ENCODE measurements around the gene ANK2.
"Not testable (repeated sequence)": the region's sequence is repeated elsewhere in the genome, so short reads cannot be mapped to it uniquely, and the experiment has no call there.

Gene ANK2

DNA sequence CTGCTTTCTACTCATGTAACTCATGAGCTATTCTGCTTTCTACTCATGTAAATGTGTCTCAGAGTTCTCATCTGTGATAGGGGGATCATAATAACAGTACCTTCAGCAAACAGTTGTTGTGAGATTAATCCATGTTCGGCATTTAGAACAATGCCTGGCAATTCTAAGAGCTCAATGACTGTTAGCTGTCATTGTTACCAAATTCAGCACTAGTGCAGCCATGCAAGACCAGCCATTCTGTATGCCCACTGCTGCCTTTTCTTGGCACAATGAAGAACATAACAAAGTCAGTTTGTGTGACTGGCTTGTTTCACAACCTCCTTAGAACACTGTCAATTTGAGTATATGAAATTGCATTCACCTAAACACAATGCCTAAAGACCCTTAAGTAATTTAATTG, 163.2 kb downstream of the ANK2 start:
- Histone ChIP-seq H3K9ac (no peak overlapping the region), H3K9me3 (no peaks in the 10 kb centered on the region), H3K36me3 (no peaks in the 10 kb centered on the region), H3K27me3 (no peaks in the 10 kb centered on the region), H3K4me1 (no peaks in the 10 kb centered on the region), H3K27ac (no peak overlapping the region), H3K4me3 (no peak overlapping the region), H3K4me2 (no peak overlapping the region), H4K20me1 (no peaks in the 10 kb centered on the region)
- no peak for TF ChIP-seq Cebpa-rat (IDR thresholded peaks at IDR 0.05)

GRCh38 chr4:113221990-113222389, 172.5 kb downstream of the ANK2 start:
- H3K9ac ChIP-seq: no peak overlapping the region

DNA sequence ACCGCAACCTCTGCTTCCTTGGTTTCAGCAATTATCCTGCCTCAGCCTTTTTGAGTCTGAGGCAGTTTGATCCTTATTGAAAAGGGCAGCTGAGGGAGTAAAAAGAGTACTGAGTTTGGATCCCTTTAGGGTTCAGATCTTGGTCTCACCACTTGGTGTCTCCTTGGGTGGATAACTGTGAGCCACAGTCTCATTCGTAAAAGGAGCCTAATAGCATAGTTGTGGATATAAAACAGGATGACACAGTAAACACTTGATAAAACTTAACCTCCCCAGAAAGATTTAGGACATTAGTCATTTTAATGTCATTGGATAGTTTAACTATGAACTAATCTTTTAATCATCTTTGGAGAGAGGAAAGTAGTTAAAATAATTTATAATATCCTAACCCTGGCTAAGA, 173.0 kb downstream of the ANK2 start:
- H3K4me3 ChIP-seq: no peak overlapping the region

More at GRCh38 chr4:113221990-113222389, 172.5 kb downstream of the ANK2 start:
- TF ChIP-seq Cebpa-rat (IDR thresholded peaks at IDR 0.05): no peak
- H4K20me1 ChIP-seq: no peaks in the 10 kb centered on the region
- H3K36me3 ChIP-seq: no peaks in the 10 kb centered on the region
- H3K27me3 ChIP-seq: no peaks in the 10 kb centered on the region
- no peak overlapping the region for H3K27ac ChIP-seq
- no peak overlapping the region for H3K4me2 ChIP-seq
- no peaks in the 10 kb centered on the region for H3K4me1 ChIP-seq
- H3K9me3 ChIP-seq: no peaks in the 10 kb centered on the region
- no peak overlapping the region for H3K4me3 ChIP-seq

DNA sequence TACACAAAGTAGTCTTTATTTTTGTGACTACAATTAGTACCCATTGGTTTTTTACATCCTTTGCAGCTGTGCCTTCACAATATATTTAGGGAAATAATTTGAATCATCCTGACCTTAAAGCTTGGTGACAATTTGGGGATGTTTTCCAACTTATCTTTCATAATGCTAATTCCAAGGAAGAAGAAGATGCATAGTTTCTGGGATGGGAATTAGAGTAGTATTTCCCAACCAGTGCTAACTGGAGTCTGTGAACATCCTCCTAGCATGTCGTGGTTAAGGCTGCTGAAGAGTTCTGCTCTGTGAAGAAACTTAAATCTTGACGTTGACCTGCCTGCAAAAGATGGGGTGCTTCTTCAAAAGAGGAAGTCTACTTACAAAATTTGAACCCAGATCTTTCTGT, 173.5 kb downstream of the ANK2 start:
- Histone ChIP-seq H3K9me3 (no peaks in the 10 kb centered on the region), H4K20me1 (no peaks in the 10 kb centered on the region), H3K9ac (no peak overlapping the region), H3K4me1 (no peaks in the 10 kb centered on the region), H3K36me3 (no peaks in the 10 kb centered on the region), H3K4me2 (no peak overlapping the region), H3K27ac (no peak overlapping the region), H3K27me3 (no peaks in the 10 kb centered on the region), H3K4me3 (no peak overlapping the region)
- no peak for TF ChIP-seq Cebpa-rat (IDR thresholded peaks at IDR 0.05)

More for the DNA sequence above, 173.0 kb downstream of the ANK2 start:
- no peak for TF ChIP-seq Cebpa-rat (IDR thresholded peaks at IDR 0.05)
- Histone ChIP-seq H3K9ac (no peak overlapping the region), H3K27me3 (no peaks in the 10 kb centered on the region), H3K36me3 (no peaks in the 10 kb centered on the region), H3K27ac (no peak overlapping the region), H3K4me1 (no peaks in the 10 kb centered on the region), H3K4me2 (no peak overlapping the region), H3K9me3 (no peaks in the 10 kb centered on the region), H4K20me1 (no peaks in the 10 kb centered on the region)

- Histone ChIP-seq H3K9ac (no peak overlapping the region), H3K4me1 (no peaks in the 10 kb centered on the region), H3K27ac (no peak overlapping the region), H3K9me3 (no peaks in the 10 kb centered on the region), H3K36me3 (no peaks in the 10 kb centered on the region), H3K4me2 (no peak overlapping the region), H3K27me3 (no peaks in the 10 kb centered on the region), H4K20me1 (no peaks in the 10 kb centered on the region), H3K4me3 (no peak overlapping the region)
- TF ChIP-seq Cebpa-rat (IDR thresholded peaks at IDR 0.05): no peak
These were observed 182.7 kb downstream of the ANK2 start for GRCh38 chr4:113232194-113232593.

- no peaks in the 10 kb centered on the region for H3K36me3 ChIP-seq
- TF ChIP-seq Cebpa-rat (IDR thresholded peaks at IDR 0.05): no peak
- no peak overlapping the region for H3K4me3 ChIP-seq
- no peaks in the 10 kb centered on the region for H4K20me1 ChIP-seq
- no peak overlapping the region for H3K27ac ChIP-seq
- H3K4me2 ChIP-seq: no peak overlapping the region
- H3K4me1 ChIP-seq: no peaks in the 10 kb centered on the region
- H3K9ac ChIP-seq: no peak overlapping the region
- no peaks in the 10 kb centered on the region for H3K27me3 ChIP-seq
- H3K9me3 ChIP-seq: no peaks in the 10 kb centered on the region
These were observed 187.5 kb downstream of the ANK2 start for GRCh38 chr4:113236916-113237315.

- H3K9ac ChIP-seq: no peak overlapping the region
- H3K4me3 ChIP-seq: no peak overlapping the region
- no peaks in the 10 kb centered on the region for H3K27me3 ChIP-seq
- TF ChIP-seq Cebpa-rat (IDR thresholded peaks at IDR 0.05): no peak
- no peaks in the 10 kb centered on the region for H3K36me3 ChIP-seq
- H4K20me1 ChIP-seq: no peaks in the 10 kb centered on the region
- H3K9me3 ChIP-seq: no peaks in the 10 kb centered on the region
- H3K4me2 ChIP-seq: no peak overlapping the region
- no peak overlapping the region for H3K27ac ChIP-seq
- H3K4me1 ChIP-seq: no peaks in the 10 kb centered on the region
These were observed 193.9 kb downstream of the ANK2 start for GRCh38 chr4:113243312-113243711.

DNA sequence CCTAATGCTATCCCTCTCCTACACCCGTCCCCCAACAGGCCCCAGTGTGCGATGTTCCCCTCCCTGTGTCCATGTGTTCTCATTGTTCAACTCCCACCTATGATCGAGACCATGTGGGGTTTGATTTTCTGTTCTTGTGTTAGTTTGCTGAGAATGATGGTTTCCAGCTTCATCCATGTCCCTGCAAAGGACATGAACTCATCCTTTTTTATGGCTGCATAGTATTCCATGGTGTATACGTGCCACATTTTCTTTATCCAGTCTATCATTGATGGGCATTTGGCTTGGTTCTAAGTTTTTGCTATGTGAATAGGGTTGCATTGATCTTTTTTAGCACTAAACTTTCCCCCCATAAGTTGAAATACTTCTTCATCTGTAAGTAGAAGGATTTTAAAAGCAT, 195.3 kb downstream of the ANK2 start:
- H3K27ac ChIP-seq, H3K36me3 ChIP-seq, H3K4me2 ChIP-seq, H3K4me3 ChIP-seq, H3K27me3 ChIP-seq, H3K9ac ChIP-seq, H3K9me3 ChIP-seq, H4K20me1 ChIP-seq, H3K4me1 ChIP-seq: not testable (repeated sequence)

GRCh38 chr4:113248320-113248719, 198.9 kb downstream of the ANK2 start:
- H4K20me1 ChIP-seq: no peaks in the 10 kb centered on the region
- peaks cover 8% of the 10 kb centered on the region; the same call in 1 of the 2 replicates for H3K36me3 ChIP-seq
- no peak overlapping the region for H3K4me3 ChIP-seq
- no peaks in the 10 kb centered on the region for H3K27me3 ChIP-seq
- no peak overlapping the region for H3K9ac ChIP-seq
- H3K27ac ChIP-seq: no peak overlapping the region
- peaks cover 13% of the 10 kb centered on the region for H3K9me3 ChIP-seq
- H3K4me1 ChIP-seq: no peaks in the 10 kb centered on the region
- no peak for TF ChIP-seq Cebpa-rat (IDR thresholded peaks at IDR 0.05)
- no peak overlapping the region for H3K4me2 ChIP-seq

DNA sequence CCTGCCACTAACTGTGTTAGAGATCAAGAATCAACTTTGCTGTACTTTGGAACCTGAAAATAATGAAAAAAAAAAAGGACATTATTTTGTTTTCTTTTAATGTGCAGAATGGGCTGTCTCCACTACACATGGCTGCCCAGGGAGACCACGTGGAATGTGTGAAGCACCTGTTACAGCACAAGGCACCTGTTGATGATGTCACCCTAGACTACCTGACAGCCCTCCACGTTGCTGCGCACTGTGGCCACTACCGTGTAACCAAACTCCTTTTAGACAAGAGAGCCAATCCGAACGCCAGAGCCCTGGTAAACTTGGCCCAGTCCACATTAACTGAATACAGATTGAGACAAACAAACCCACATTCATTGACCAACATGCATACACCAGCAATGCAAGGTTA, 206.2 kb downstream of the ANK2 start:
- Histone ChIP-seq H3K9me3 (peaks cover 19% of the 10 kb centered on the region), H3K4me2 (no peak overlapping the region), H4K20me1 (no peaks in the 10 kb centered on the region), H3K36me3 (peaks cover 8% of the 10 kb centered on the region; the same call in 1 of the 2 replicates), H3K4me1 (peaks cover 22% of the 10 kb centered on the region), H3K9ac (no peak overlapping the region), H3K27me3 (no peaks in the 10 kb centered on the region), H3K4me3 (no peak overlapping the region), H3K27ac (no peak overlapping the region)
- no peak for TF ChIP-seq Cebpa-rat (IDR thresholded peaks at IDR 0.05)

DNA sequence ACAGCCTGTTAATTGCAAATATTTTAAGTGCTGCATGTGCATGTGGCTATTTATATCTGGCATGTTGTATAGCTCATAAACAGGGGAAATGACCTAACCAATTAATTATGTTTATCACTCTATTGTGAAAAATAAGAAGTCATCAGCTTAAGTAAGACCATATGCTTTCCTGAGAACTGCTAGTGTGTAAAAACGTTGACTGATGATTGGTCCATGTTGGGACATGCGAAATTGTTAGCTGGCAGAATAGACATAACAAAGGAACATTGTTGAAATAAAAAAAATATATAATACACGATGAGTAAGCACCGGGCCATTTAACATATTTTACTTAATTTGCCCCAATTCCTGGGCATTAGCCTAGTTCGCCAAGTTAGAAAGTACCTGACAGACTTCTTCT, 207.5 kb downstream of the ANK2 start:
- Histone ChIP-seq H3K27me3 (no peaks in the 10 kb centered on the region), H3K9me3 (peaks cover 15% of the 10 kb centered on the region), H3K4me1 (peaks cover 22% of the 10 kb centered on the region), H3K27ac (no peak overlapping the region), H3K4me3 (no peak overlapping the region), H3K9ac (no peak overlapping the region), H3K4me2 (no peak overlapping the region), H4K20me1 (no peaks in the 10 kb centered on the region), H3K36me3 (peaks cover 5% of the 10 kb centered on the region; the same call in 1 of the 2 replicates)
- TF ChIP-seq Cebpa-rat (IDR thresholded peaks at IDR 0.05): no peak

Data from BLaER1 (cell line).